H1 (cell line): Measurements from ENCODE around the gene MSANTD2. TPM values are rescaled to one million over a fixed set of nuclear protein-coding genes. Genes with fewer than 3 reads are reported as not detected.

ENCODE experiments used
- RNF2 ChIP-seq: fragments of 200-900, 300-1000 bp; sonication (generic); IDR thresholded peaks from 2 replicates; pipeline ENCODE4 v1.7.1; 2016; ENCODE audit warnings: borderline replicate concordance, low read depth, mild to moderate bottlenecking, antibody characterized with exemption, low read length; ENCODE audit not compliant: poor library complexity, severe bottlenecking; ENCODE audit errors: missing control alignments
- polyA plus RNA-seq, 7 experiments: library from polyadenylated mRNA; depleted of rRNA in 3 of 7; stranded (reverse) in 5 of 7; unstranded in 2 of 7; fragments of >200 nt in 5 of 7; fragments of 200-250 nt in 2 of 7; gene quantifications; 1 replicate in 5 of 7; 2 replicates in 1 of 7; 4 replicates in 1 of 7; pipeline versions ENCODE4 v1.2.1 to v1.2.3, GENCODE V29; 2011 to 2013; ENCODE audit warnings: missing spikeins in 2 of 7, mixed read lengths in 2 of 7
- total RNA-seq: library from RNA; stranded (reverse); fragmentation: NEBNext Ultra II Directional; extraction: Animal tissue kit (Norgen Biotek cat#: 25700); gene quantifications from 2 replicates; pipeline ENCODE4 v1.2.1, GENCODE V29; 2021

Gene MSANTD2
- total and polyA plus RNA-seq, 2 of the 8 experiments (the other 6 are each of a cell fraction or from before 2014, with no cell fraction given): 8.2 to 15.9 TPM

DNA sequence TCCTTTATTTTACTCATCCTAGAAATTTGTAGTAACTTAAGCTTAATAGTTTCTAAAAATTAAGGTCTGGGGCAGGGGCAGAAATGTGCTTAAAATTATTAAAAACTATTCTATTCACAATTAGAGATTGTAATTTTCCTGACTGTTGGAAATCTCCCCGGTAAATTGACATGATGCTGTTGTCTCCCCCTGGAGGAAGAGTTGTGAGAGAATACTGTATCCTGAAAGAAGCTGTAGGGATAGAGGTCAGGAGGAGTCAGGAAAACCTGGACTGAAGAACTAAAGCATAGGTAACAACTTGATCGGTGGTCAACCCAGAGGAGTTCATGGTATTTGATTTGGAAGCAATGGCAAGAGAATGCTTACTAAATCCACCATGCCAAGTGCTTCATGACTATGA lies 21.9 kb downstream of the MSANTD2 start (continued):
- no peak for TF ChIP-seq RNF2
